ENCODE results near the gene PTPRG.

DNA sequence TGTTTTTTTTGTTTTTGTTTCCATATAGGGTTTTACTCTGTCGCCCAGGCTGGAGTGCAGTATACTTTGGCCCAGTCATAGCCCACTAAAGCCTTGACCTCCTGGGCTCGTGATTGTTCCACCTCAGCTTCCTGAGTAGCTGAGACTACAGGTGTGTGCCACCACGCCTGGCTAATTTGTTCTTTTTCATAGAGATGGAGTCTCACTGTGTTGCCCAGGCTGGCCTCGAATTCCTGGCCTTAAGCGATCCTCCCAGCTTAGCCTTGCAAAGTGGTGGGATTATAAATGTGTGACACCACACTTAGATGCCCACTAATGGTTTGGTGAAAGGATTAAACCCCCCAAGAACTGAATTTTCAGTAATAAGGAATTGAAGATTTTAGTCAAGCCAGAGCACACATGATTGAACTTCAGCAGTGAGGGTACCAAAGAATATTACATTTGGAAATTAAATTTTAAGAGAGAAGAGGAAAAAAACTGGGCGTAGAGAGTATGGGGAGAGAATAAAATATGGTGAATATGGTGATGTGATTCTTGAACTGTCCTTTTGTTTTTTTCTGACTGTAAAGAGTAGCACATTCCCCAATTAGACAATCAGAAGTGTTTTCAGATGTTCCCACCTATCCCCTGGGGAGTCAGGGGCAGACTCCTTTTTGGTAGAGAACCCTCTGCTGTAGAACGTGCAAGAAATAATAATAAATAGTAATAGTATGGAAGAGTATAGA is 208.1 kb downstream of the PTPRG start:
- TF ChIP-seq, protein P1, sequence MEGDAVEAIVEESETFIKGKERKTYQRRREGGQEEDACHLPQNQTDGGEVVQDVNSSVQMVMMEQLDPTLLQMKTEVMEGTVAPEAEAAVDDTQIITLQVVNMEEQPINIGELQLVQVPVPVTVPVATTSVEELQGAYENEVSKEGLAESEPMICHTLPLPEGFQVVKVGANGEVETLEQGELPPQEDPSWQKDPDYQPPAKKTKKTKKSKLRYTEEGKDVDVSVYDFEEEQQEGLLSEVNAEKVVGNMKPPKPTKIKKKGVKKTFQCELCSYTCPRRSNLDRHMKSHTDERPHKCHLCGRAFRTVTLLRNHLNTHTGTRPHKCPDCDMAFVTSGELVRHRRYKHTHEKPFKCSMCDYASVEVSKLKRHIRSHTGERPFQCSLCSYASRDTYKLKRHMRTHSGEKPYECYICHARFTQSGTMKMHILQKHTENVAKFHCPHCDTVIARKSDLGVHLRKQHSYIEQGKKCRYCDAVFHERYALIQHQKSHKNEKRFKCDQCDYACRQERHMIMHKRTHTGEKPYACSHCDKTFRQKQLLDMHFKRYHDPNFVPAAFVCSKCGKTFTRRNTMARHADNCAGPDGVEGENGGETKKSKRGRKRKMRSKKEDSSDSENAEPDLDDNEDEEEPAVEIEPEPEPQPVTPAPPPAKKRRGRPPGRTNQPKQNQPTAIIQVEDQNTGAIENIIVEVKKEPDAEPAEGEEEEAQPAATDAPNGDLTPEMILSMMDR (IDR thresholded peaks at IDR 0.05; ENCODE audit: low read depth, low read length, poor library complexity, severe bottlenecking), result no peak
- TF ChIP-seq EZH2phosphoT487 (IDR thresholded peaks at IDR 0.05; ENCODE audit: borderline replicate concordance, low read length), result no peak

Measured in DOHH2 (cell line).